A549 (cell line): ENCODE data around the gene NDUFV3. TPM values are rescaled to one million over a fixed set of nuclear protein-coding genes. Genes with fewer than 3 reads are reported as not detected.

Source experiments
- ATAC-seq, 2 experiments: fragments of 200-7000 bp in 1 of 2; fragments of >200 bp in 1 of 2; cut with Nextera tagmentation in 1 of 2; cut with Tn5 transposase in 1 of 2; 3 replicates each; pipeline versions ENCODE4 v1.8.0 to v1.9.1; 2018 to 2020; ENCODE audit warnings: mild to moderate bottlenecking in 1 of 2, moderate library complexity in 1 of 2
- CTCF ChIA-PET: fragments of 300-600 bp; sonication (Branson Sonifier 250); formaldehyde crosslinking; extraction: SDS; loops from one replicate; lab custom pipeline; 2021; ENCODE audit warnings: antibody characterized with exemption, inconsistent platforms; lab: Yijun Ruan, JAX
- POLR2A ChIA-PET: fragments of 350-600 bp; formaldehyde crosslinking; extraction: SDS; loops from one replicate; lab custom pipeline; 2021; ENCODE audit warnings: antibody characterized with exemption, inconsistent platforms; lab: Yijun Ruan, JAX
- DNase-seq, 2 experiments: peaks; one replicate each; pipeline versions ENCODE4 v3.0.0 to v3.0.0-alpha.2; 2011 to 2016; ENCODE audit warnings: low read depth in 1 of 2, low spot score in 1 of 2
- FAIRE-seq: peaks from 2 replicates; lab custom pipeline; 2011; peaks lifted over from hg19 to GRCh38; lab: Jason Lieb, UNC
- H3K27ac ChIP-seq, 2 experiments: fragments of >200 bp; sonication (Bioruptor Twin); formaldehyde crosslinking; 3 replicates each; pipeline ENCODE4 v1.5.1; 2016 to 2017
- H3K4me1 ChIP-seq: fragments of >200 bp; sonication (Bioruptor Twin); formaldehyde crosslinking; 3 replicates; pipeline ENCODE4 v1.6.1; 2016
- H3K4me2 ChIP-seq: fragments of >200 bp; sonication (Bioruptor Twin); formaldehyde crosslinking; 3 replicates; pipeline ENCODE4 v1.6.1; 2016
- H3K4me3 ChIP-seq: fragments of >200 bp; sonication (Bioruptor Twin); formaldehyde crosslinking; 3 replicates; pipeline ENCODE4 v1.5.1; 2016
- H3K9me3 ChIP-seq: fragments of >200 bp; sonication (Bioruptor Twin); formaldehyde crosslinking; 3 replicates; pipeline ENCODE4 v1.6.1; 2016
- ATOH8 ChIP-seq: fragments of 250-450 bp; sonication (Bioruptor Pico); IDR thresholded peaks from 2 replicates; pipeline ENCODE4 v1.5.0; 2020; ENCODE audit warnings: low read depth, mild to moderate bottlenecking, moderate library complexity
- CBX2 ChIP-seq: fragments of 200-600 bp; sonication (generic); IDR thresholded peaks from 2 replicates; pipeline ENCODE4 v1.6.1; 2016; ENCODE audit warnings: low read depth, mild to moderate bottlenecking, borderline replicate concordance
- CBX8 ChIP-seq: fragments of 200-600 bp; sonication (generic); IDR thresholded peaks from 2 replicates; pipeline ENCODE4 v1.6.1; 2016
- CEBPB ChIP-seq, 2 experiments: fragments of >200 bp in 1 of 2; sonication (Bioruptor Twin) in 1 of 2; formaldehyde crosslinking in 1 of 2; IDR thresholded peaks; 2 replicates each; pipeline ENCODE4 v1.6.1; 2012 to 2016
- CHD2 ChIP-seq: fragments of 150-350 bp; IDR thresholded peaks from 2 replicates; pipeline ENCODE4 v1.6.1; 2014; ENCODE audit warnings: low read length; ENCODE audit not compliant: partially characterized antibody
- CTCF ChIP-seq: fragments of >200 bp; sonication (Bioruptor Twin); formaldehyde crosslinking; IDR thresholded peaks from 3 replicates; pipeline ENCODE4 v1.5.1; 2016
- E2F6 ChIP-seq: IDR thresholded peaks from 2 replicates; pipeline ENCODE4 v1.6.1; 2012; ENCODE audit warnings: low read depth, borderline replicate concordance
- EHF ChIP-seq: fragments of 250-450 bp; sonication (Bioruptor Pico); IDR thresholded peaks from 2 replicates; pipeline ENCODE4 v1.5.0; 2020; ENCODE audit warnings: mild to moderate bottlenecking
- EP300 ChIP-seq, 2 experiments: fragments of >200 bp; sonication (Bioruptor Twin); formaldehyde crosslinking; IDR thresholded peaks; 2 replicates in 1 of 2; 3 replicates in 1 of 2; pipeline ENCODE4 v1.6.1; 2016 to 2017
- ESRRA ChIP-seq: fragments of 150-350 bp; IDR thresholded peaks from 2 replicates; pipeline ENCODE4 v1.6.1; 2014; ENCODE audit warnings: mild to moderate bottlenecking, low read length, borderline replicate concordance
- FOSB ChIP-seq: fragments of 250-450 bp; sonication (Bioruptor Pico); IDR thresholded peaks from 2 replicates; pipeline ENCODE4 v1.5.0; 2020; ENCODE audit warnings: mild to moderate bottlenecking, moderate library complexity
- FOXS1 ChIP-seq: fragments of 250-450 bp; sonication (Bioruptor Pico); IDR thresholded peaks from 2 replicates; pipeline ENCODE4 v1.5.0; 2020; ENCODE audit warnings: mild to moderate bottlenecking, moderate library complexity
- HDAC2 ChIP-seq: fragments of 200-600 bp; sonication (generic); IDR thresholded peaks from 2 replicates; pipeline ENCODE4 v1.6.1; 2016
- HES2 ChIP-seq: fragments of >200 bp; sonication (Bioruptor Twin); formaldehyde crosslinking; IDR thresholded peaks from 2 replicates; pipeline ENCODE4 v1.6.1; 2016
- HOXB13 ChIP-seq: fragments of 250-450 bp; sonication (Bioruptor Pico); IDR thresholded peaks from 2 replicates; pipeline ENCODE4 v1.5.0; 2020; ENCODE audit warnings: low read depth, mild to moderate bottlenecking, moderate library complexity
- JUN ChIP-seq, 2 experiments: fragments of >200 bp; sonication (Bioruptor Twin); formaldehyde crosslinking; IDR thresholded peaks; 2 replicates in 1 of 2; 3 replicates in 1 of 2; pipeline ENCODE4 v1.6.1; 2016 to 2017
- KDM1A ChIP-seq: fragments of 200-600 bp; sonication (generic); IDR thresholded peaks from 2 replicates; pipeline ENCODE4 v1.6.1; 2016; ENCODE audit warnings: low read depth, mild to moderate bottlenecking
- KDM5A ChIP-seq: fragments of 200-600 bp; sonication (generic); IDR thresholded peaks from 2 replicates; pipeline ENCODE4 v1.6.1; 2016; ENCODE audit warnings: antibody characterized with exemption, mild to moderate bottlenecking
- MAFK ChIP-seq: fragments of 450-650 bp; IDR thresholded peaks from 2 replicates; pipeline ENCODE4 v1.6.1; 2014; ENCODE audit not compliant: partially characterized antibody
- MAZ ChIP-seq: fragments of 150-350 bp; IDR thresholded peaks from 2 replicates; pipeline ENCODE4 v1.6.1; 2014; ENCODE audit warnings: antibody characterized with exemption, low read depth, low read length, borderline replicate concordance
- MYC ChIP-seq: IDR thresholded peaks from 2 replicates; pipeline ENCODE4 v1.6.1; 2012; ENCODE audit warnings: mild to moderate bottlenecking, inconsistent platforms, low read length, improper control_type of control experiment, borderline replicate concordance
- NPAS2 ChIP-seq: fragments of 250-450 bp; sonication (Bioruptor Pico); IDR thresholded peaks from 2 replicates; pipeline ENCODE4 v1.8.0; 2022; ENCODE audit warnings: mild to moderate bottlenecking, moderate library complexity, borderline replicate concordance
- POLR2A ChIP-seq: IDR thresholded peaks from 2 replicates; pipeline ENCODE4 v1.6.1; 2012; ENCODE audit warnings: mild to moderate bottlenecking, low read length
- POLR2AphosphoS2 ChIP-seq: conservative IDR thresholded peaks from 2 replicates; pipeline ENCODE4 v1.6.1; 2012; ENCODE audit warnings: low read length, improper control_type of control experiment, inconsistent platforms
- RAD21 ChIP-seq, 2 experiments: fragments of >200 bp in 1 of 2; sonication (Bioruptor Twin) in 1 of 2; formaldehyde crosslinking in 1 of 2; IDR thresholded peaks in 1 of 2; conservative IDR thresholded peaks in 1 of 2; 2 replicates in 1 of 2; 3 replicates in 1 of 2; pipeline ENCODE4 v1.6.1; 2012 to 2018; ENCODE audit warnings: inconsistent platforms in 1 of 2
- RCOR1 ChIP-seq: fragments of 150-350 bp; IDR thresholded peaks from 2 replicates; pipeline ENCODE4 v1.6.1; 2014; ENCODE audit warnings: antibody characterized with exemption, low read length, low read depth
- SMC3 ChIP-seq: fragments of >200 bp; sonication (Bioruptor Twin); formaldehyde crosslinking; IDR thresholded peaks from 3 replicates; pipeline ENCODE4 v1.6.1; 2018; ENCODE audit warnings: inconsistent platforms
- SREBF2 ChIP-seq: fragments of 450-650 bp; IDR thresholded peaks from 2 replicates; pipeline ENCODE4 v1.6.1; 2014; ENCODE audit warnings: mild to moderate bottlenecking, moderate library complexity
- TFCP2L1 ChIP-seq: fragments of 250-450 bp; sonication (Bioruptor Pico); IDR thresholded peaks from 2 replicates; pipeline ENCODE4 v1.5.0; 2021; ENCODE audit warnings: mild to moderate bottlenecking
- USF2 ChIP-seq: fragments of 450-650 bp; IDR thresholded peaks from 2 replicates; pipeline ENCODE4 v1.6.1; 2014; ENCODE audit warnings: antibody characterized with exemption
- ZSCAN20 ChIP-seq: fragments of 250-450 bp; sonication (Bioruptor Pico); IDR thresholded peaks from 2 replicates; pipeline ENCODE4 v1.8.0; 2022; ENCODE audit warnings: mild to moderate bottlenecking, moderate library complexity
- WGBS: methylation state at CpG from one replicate; pipeline ENCODE4 v1.1.6; 2017; ENCODE audit errors: missing lambda C conversion rate; 5-methylcytosine and 5-hydroxymethylcytosine counted together
- polyA plus RNA-seq, 4 experiments: library from polyadenylated mRNA; depleted of rRNA in 3 of 4; stranded (reverse); fragments of >200 nt; fragmentation: RNase III in 1 of 4; extraction: RNeasy Plus Mini Kit Qiagen cat#74134 plus additional on column Dnase treatment in 1 of 4; gene quantifications; 2 replicates in 3 of 4; 3 replicates in 1 of 4; pipeline ENCODE4 v1.2.3, GENCODE V29; 2011 to 2017

The NDUFV3 gene
- polyA plus RNA-seq, 2 of the 4 experiments (the other 2 are of a cell fraction), result 17.1 to 20.7 TPM

- FAIRE-seq, result no peak
- DNase-seq, result no peak
- POLR2A ChIA-PET, result no interaction called here
- Histone ChIP-seq H3K9me3 (no peaks in the 10 kb centered on the region), H3K4me1 (no peaks in the 10 kb centered on the region), H3K4me2 (no peak overlapping the region), H3K27ac (no peak overlapping the region)
- 84% methylated on average over 16 of the region's 22 CpGs for WGBS
- TF ChIP-seq E2F6 (no peak), HOXB13 (no peak), NPAS2 (no peak), MAFK (no peak), FOXS1 (CRISPR knock-in tag) (no peak), TFCP2L1 (CRISPR knock-in tag) (no peak), CHD2 (no peak), HDAC2 (no peak), EHF (CRISPR knock-in tag) (no peak), CBX2 (no peak), HES2 (no peak), MYC (no peak), SMC3 (no peak), KDM5A (no peak), CEBPB (IDR thresholded peaks at IDR 0.05) (no peak), CBX8 (no peak)
- TF ChIP-seq, all 56 proteins: peak for 0
- H3K4me3 ChIP-seq, result no peak overlapping the region
- peak in 1 of 2 experiments; percentile 18; a peak in 2 of 6 replicates for ATAC-seq
- CTCF ChIA-PET, result interaction anchor here (0.8 to 1.5 kb wide), 3 partner anchors 10 to 19 kb away, joined by 3 to 5 read pairs (median 3); no protein-coding TSS in a partner anchor
Measured at GRCh38 chr21:42844411-42845113, 48.5 kb upstream of the NDUFV3 start.

- TF ChIP-seq FOSB (no peak), CBX8 (no peak), EP300 (IDR thresholded peaks at IDR 0.05) (no peak), HES2 (no peak), POLR2AphosphoS2 (no peak), CBX2 (no peak), POLR2A (no peak), ZSCAN20 (CRISPR knock-in tag) (no peak), KDM1A (no peak), JUN (IDR thresholded peaks at IDR 0.05) (no peak), RAD21 (conservative IDR thresholded peaks at IDR 0.05 in 1 of 2, IDR thresholded peaks at IDR 0.05 in 1 of 2) (no peak), RCOR1 (no peak), ESRRA (no peak), MYC (no peak), USF2 (no peak), SREBF2 (no peak), ATOH8 (CRISPR knock-in tag) (no peak), CTCF (no peak), MAZ (no peak)
- ChIA-PET POLR2A (no interaction called here), CTCF (no interaction called here)
- 84% methylated on average over 20 of the region's 21 CpGs for WGBS
- Histone ChIP-seq H3K4me2 (no peak overlapping the region), H3K27ac (no peak overlapping the region), H3K4me1 (no peaks in the 10 kb centered on the region), H3K4me3 (no peak overlapping the region), H3K9me3 (no peaks in the 10 kb centered on the region)
- FAIRE-seq, result no peak
- ATAC-seq, result no peak
- no peak for DNase-seq
Measured at GRCh38 chr21:42845296-42845965, 47.7 kb upstream of the NDUFV3 start.
